IPS DF 6.9 (cell line): Measurements from ENCODE around the gene GNL1.
"Not testable (repeated sequence)": the region's sequence is repeated elsewhere in the genome, so short reads cannot be mapped to it uniquely, and the experiment has no call there.

Experiments
- DNase-seq: peaks from one replicate; pipeline ENCODE4 v3.0.0-alpha.2; 2013; ENCODE audit warnings: low read depth, low spot score
- H3K27ac ChIP-seq: one replicate; pipeline ENCODE4 v1.5.1; 2013; ENCODE audit warnings: low read length, control low read depth
- H3K27me3 ChIP-seq: 2 replicates; pipeline ENCODE4 v1.6.1; 2013; ENCODE audit warnings: mild to moderate bottlenecking, low read length; ENCODE audit not compliant: control insufficient read depth, insufficient read depth
- H3K36me3 ChIP-seq: 2 replicates; pipeline ENCODE4 v1.6.1; 2013; ENCODE audit warnings: low read length; ENCODE audit not compliant: control insufficient read depth, insufficient read depth
- H3K4me1 ChIP-seq: 2 replicates; pipeline ENCODE4 v1.6.1; 2013; ENCODE audit warnings: low read length; ENCODE audit not compliant: control insufficient read depth, insufficient read depth
- H3K4me3 ChIP-seq: 2 replicates; pipeline ENCODE4 v1.5.1; 2013; ENCODE audit warnings: mild to moderate bottlenecking, low read length
- H3K9me3 ChIP-seq: 2 replicates; pipeline ENCODE4 v1.6.1; 2013; ENCODE audit warnings: low read length, inconsistent platforms; ENCODE audit not compliant: control insufficient read depth, insufficient read depth
- WGBS: extraction: QIAGEN DNeasy Blood & Tissue Kit; methylation state at CpG from one replicate; pipeline ENCODE4 v1.1.7; 2013; ENCODE audit warnings: mixed read lengths, missing lambda C conversion rate; ENCODE audit not compliant: insufficient read length, insufficient coverage; 5-methylcytosine and 5-hydroxymethylcytosine counted together

Gene GNL1, protein sequence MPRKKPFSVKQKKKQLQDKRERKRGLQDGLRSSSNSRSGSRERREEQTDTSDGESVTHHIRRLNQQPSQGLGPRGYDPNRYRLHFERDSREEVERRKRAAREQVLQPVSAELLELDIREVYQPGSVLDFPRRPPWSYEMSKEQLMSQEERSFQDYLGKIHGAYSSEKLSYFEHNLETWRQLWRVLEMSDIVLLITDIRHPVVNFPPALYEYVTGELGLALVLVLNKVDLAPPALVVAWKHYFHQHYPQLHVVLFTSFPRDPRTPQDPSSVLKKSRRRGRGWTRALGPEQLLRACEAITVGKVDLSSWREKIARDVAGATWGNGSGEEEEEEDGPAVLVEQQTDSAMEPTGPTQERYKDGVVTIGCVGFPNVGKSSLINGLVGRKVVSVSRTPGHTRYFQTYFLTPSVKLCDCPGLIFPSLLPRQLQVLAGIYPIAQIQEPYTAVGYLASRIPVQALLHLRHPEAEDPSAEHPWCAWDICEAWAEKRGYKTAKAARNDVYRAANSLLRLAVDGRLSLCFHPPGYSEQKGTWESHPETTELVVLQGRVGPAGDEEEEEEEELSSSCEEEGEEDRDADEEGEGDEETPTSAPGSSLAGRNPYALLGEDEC

DNA sequence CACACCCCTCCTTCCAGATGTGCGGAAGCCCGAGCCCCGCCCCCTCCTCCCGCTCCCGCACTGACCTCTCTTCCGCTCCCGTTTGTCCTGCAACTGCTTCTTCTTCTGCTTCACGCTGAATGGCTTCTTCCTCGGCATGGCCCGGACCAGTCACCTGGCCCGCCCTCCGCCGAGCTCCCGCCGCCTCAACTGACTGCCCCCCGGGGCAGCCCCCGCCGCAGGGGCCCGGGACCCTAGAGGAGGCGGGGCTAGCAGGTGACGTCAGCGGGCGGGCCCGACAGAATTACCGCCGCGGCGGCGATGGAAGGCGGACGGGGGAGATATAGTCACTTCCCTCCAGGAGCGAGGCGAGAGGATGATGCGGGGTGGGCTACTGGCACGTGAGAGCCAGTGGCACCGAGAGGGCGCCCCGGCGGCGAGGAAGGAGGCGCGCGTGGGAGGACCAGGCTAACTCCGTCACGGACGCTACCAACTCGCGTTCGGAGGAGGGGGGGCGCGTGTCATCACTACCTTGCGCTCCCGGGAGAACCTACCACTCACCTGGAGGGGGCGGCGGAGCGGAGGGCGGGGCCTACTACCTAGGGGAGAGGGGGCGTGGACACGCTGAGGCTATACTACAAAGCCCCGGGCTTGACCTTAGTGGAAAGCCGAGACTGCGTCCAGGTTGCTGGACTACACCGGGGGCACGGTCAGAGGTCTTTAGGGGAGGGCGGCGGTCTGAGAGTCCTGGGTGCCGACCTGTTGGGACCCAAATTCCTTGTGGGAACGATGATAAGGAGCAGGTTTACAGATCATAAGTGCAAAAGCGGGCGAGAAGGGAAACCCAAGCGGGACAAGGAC lies at the start of gene GNL1:
TSS of gene GNL1 (minus strand) at position 424 of the 840 bp plus-strand sequence. CDS start at position 138, 286 bp downstream.
- peak within 1 kb of the TSS; percentile 80 for H3K4me3 ChIP-seq
- no peaks in the 10 kb centered on the region for H3K4me1 ChIP-seq
- no peak for DNase-seq
- H3K36me3 ChIP-seq, result 0 out of 2 replicates have a peak, but pooled peaks cover 15% of the 10 kb centered on the region
- H3K9me3 ChIP-seq, result no peaks in the 10 kb centered on the region
- no CpG with 5 or more reads among the region's 71 CpGs for WGBS
- no peaks in the 10 kb centered on the region for H3K27me3 ChIP-seq
- no peak within 1 kb of the TSS for H3K27ac ChIP-seq

DNA sequence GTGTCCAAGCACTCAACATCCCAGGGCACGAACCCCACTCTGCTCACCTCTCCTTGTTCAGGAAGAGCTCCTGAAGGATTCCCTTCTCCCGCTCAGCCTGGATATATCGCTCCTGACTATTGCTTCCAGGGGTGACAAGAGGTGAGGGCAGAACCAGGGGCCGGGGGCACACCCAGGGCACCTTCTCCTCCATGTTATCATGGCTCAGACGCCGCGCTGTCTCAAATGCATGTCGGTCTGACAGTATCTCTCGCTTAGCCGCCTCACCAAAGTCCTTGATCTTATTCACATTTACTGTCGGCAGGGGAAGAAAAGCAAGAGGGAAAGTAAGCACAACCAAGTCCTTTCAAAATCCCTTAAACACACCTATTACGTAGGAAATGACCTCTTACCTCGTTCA lies 47.7 kb upstream of the GNL1 start:
- no peaks in the 10 kb centered on the region for H3K9me3 ChIP-seq
- H3K36me3 ChIP-seq, result peaks cover 64% of the 10 kb centered on the region
- no peak overlapping the region for H3K4me3 ChIP-seq
- no peak overlapping the region for H3K27ac ChIP-seq
- WGBS, result 100% methylated on average over 2 of the region's 13 CpGs
- no peak for DNase-seq
- no peaks in the 10 kb centered on the region for H3K4me1 ChIP-seq
- H3K27me3 ChIP-seq, result no peaks in the 10 kb centered on the region

DNA sequence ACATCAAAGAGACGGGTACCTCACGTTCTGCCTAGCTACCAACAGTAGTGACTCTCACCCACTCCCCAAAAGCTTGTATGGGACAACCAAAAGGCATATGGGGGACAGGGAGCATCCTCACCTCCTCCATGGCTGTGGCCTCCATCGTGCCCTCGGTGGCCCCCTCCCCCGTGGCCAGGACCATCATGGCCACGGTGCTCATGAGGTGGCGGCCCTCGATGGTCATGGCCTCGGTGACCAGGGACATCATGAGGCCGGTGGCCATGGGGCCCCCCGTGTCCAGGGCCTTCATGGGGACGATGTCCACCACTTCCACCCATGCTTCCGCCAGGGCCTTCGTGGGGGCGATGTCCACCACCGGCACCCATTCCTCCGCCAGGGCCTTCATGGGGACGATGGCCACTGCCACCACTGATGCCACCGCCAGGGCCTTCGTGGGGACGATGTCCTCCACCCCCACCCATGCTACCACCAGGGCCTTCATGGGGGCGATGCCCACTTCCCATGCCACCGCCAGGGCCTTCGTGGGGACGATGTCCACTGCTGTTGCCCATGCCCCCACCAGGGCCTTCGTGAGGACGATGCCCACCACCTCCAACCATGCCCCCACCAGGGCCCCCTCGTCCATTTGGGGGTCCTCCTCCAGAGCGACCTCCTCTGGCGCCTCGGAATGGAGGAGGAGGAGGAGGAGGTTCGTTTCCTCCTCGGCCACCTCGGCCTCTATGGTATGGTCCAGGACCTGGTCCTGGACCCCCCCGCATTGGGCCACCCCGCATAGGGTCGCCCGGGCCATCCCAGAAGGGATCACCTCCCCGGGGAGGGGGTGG lies 45.7 kb upstream of the GNL1 start:
- no peak overlapping the region for H3K27ac ChIP-seq
- no peak for DNase-seq
- H3K27me3 ChIP-seq, result no peaks in the 10 kb centered on the region
- no peaks in the 10 kb centered on the region for H3K9me3 ChIP-seq
- WGBS, result no CpG with 5 or more reads among the region's 39 CpGs
- H3K36me3 ChIP-seq, result peaks cover 60% of the 10 kb centered on the region
- no peak overlapping the region for H3K4me3 ChIP-seq
- no peaks in the 10 kb centered on the region for H3K4me1 ChIP-seq

DNA sequence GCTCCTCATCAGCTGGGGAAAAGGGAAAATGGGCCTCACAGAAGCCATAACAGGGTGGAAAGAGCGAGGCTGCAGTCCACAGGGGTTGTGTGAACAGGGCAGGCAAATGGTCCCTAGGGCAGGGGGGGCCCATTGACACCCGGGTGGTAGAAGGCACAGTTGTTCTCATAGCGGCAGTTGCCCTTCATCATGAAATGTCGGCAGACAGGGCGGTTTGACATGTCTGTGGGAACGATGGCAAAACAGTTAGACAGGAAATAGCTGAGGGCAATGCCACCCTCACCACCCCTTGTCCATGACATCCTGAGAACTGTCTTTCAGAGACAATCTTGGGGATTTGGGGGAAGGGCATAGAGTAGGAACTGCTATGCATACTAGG lies 45.1 kb upstream of the GNL1 start:
- WGBS, result no CpG with 5 or more reads among the region's 6 CpGs
- H3K27me3 ChIP-seq, result no peaks in the 10 kb centered on the region
- H3K4me1 ChIP-seq, result no peaks in the 10 kb centered on the region
- no peak overlapping the region; the same call in 1 of the 2 replicates for H3K4me3 ChIP-seq
- H3K9me3 ChIP-seq, result no peaks in the 10 kb centered on the region
- no peak overlapping the region for H3K27ac ChIP-seq
- DNase-seq, result no peak
- H3K36me3 ChIP-seq, result peaks cover 57% of the 10 kb centered on the region

- peaks cover 49% of the 10 kb centered on the region for H3K36me3 ChIP-seq
- H3K9me3 ChIP-seq, result no peaks in the 10 kb centered on the region
- H3K27ac ChIP-seq, result no peak overlapping the region
- no peak overlapping the region for H3K4me3 ChIP-seq
- no CpG with 5 or more reads among the region's 10 CpGs for WGBS
- H3K27me3 ChIP-seq, result no peaks in the 10 kb centered on the region
- H3K4me1 ChIP-seq, result no peaks in the 10 kb centered on the region
- DNase-seq, result no peak
Observed at GRCh38 chr6:30600451-30600961, 44.2 kb upstream of the GNL1 start.

DNA sequence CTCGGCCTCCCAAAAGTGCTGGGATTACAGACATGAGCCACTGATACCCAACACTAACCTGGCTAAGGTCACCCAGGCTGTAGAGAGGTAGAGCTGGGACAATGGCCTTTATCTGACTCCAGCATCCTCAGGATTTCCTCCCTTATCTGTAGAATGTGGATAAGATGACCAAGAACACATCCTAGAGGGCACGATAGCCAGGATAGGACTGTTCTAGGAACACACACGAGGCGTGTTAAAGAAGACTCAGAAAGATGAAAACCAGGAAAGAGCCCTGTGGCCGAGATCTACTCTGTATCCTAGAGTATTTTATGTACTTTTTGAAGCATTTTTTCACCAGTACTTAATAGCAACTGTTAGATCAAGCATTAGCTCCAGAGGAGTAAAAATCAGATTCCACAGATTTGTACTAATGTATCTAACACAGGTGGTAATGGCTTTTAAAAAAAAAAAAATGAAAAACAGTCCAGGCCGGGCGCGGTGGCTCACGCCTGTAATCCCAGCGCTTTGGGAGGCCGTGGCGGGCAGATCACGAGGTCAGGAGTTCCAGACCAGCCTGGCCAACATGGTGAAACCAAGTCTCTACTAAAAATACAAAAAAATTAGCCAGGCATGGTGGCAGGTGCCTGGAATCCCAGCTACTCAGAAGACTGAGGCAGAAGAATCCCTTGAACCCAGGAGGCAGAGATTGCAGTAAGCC lies 43.5 kb upstream of the GNL1 start:
- no peak overlapping the region for H3K4me3 ChIP-seq
- H3K27ac ChIP-seq, result no peak overlapping the region
- no peaks in the 10 kb centered on the region for H3K4me1 ChIP-seq
- DNase-seq, result no peak
- H3K36me3 ChIP-seq, result peaks cover 44% of the 10 kb centered on the region
- no peaks in the 10 kb centered on the region for H3K27me3 ChIP-seq
- WGBS, result no CpG with 5 or more reads among the region's 13 CpGs
- no peaks in the 10 kb centered on the region for H3K9me3 ChIP-seq

DNA sequence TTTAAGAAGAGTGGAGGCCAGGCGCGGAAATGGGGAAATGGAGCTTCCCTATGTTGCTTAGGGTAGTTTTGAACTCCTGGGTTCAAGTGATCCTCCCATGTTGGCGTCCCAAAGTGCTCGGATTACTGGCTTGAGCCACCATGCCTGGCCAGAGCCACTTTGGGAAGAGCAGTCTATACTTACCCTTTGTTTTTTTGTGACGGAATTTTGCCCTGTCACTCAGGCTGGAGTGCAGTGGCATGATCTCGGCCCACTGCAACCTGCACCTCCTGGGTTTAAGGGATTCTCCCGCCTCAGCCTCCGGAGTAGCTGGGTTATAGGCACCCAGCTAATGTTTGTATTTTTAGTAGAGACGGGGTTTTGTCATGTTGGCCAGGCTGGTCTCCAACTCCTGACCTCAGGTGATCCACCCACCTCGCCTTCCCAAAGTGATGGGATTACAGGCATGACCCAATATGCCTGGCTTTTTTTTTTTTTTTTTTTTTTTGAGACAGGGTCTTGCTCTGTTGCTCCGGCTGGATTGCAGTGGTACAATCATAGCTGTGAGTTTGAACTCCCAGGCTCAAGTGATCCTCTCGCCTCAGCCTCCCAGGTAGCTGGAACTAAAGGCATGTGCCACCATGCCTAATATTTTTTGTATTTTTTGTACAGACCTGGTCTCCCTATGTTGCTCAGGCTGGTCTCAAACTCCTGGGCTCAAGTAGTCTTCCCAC lies 42.8 kb upstream of the GNL1 start:
- Histone ChIP-seq H3K27me3 (no peaks in the 10 kb centered on the region), H3K4me3 (no peak overlapping the region), H3K27ac (no peak overlapping the region), H3K9me3 (no peaks in the 10 kb centered on the region), H3K36me3 (peaks cover 36% of the 10 kb centered on the region), H3K4me1 (no peaks in the 10 kb centered on the region)
- no CpG with 5 or more reads among the region's 12 CpGs for WGBS
- no peak for DNase-seq

- H3K36me3 ChIP-seq, result peaks cover 21% of the 10 kb centered on the region
Observed at GRCh38 chr6:30597315-30598144, 41.2 kb upstream of the GNL1 start.

More at GRCh38 chr6:30597315-30598144, 41.2 kb upstream of the GNL1 start:
- not testable (repeated sequence) for H3K9me3 ChIP-seq, H3K27ac ChIP-seq, H3K4me3 ChIP-seq, H3K4me1 ChIP-seq, H3K27me3 ChIP-seq
- peak; percentile 82 for DNase-seq
- WGBS, result no CpG with 5 or more reads among the region's 15 CpGs
